ENCODE measurements around the gene DENND2D. TPM values are rescaled to one million over a fixed set of nuclear protein-coding genes. Genes with fewer than 3 reads are reported as not detected.

The DENND2D gene, protein sequence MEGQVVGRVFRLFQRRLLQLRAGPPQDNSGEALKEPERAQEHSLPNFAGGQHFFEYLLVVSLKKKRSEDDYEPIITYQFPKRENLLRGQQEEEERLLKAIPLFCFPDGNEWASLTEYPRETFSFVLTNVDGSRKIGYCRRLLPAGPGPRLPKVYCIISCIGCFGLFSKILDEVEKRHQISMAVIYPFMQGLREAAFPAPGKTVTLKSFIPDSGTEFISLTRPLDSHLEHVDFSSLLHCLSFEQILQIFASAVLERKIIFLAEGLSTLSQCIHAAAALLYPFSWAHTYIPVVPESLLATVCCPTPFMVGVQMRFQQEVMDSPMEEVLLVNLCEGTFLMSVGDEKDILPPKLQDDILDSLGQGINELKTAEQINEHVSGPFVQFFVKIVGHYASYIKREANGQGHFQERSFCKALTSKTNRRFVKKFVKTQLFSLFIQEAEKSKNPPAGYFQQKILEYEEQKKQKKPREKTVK
- 1.3 and 1.4 TPM in 2 replicates for polyA plus RNA-seq (2011; rRNA removed)
- 1.2 and 1.5 TPM in 2 replicates for polyA minus RNA-seq (2011; rRNA and poly(A)+ RNA removed)

DNA sequence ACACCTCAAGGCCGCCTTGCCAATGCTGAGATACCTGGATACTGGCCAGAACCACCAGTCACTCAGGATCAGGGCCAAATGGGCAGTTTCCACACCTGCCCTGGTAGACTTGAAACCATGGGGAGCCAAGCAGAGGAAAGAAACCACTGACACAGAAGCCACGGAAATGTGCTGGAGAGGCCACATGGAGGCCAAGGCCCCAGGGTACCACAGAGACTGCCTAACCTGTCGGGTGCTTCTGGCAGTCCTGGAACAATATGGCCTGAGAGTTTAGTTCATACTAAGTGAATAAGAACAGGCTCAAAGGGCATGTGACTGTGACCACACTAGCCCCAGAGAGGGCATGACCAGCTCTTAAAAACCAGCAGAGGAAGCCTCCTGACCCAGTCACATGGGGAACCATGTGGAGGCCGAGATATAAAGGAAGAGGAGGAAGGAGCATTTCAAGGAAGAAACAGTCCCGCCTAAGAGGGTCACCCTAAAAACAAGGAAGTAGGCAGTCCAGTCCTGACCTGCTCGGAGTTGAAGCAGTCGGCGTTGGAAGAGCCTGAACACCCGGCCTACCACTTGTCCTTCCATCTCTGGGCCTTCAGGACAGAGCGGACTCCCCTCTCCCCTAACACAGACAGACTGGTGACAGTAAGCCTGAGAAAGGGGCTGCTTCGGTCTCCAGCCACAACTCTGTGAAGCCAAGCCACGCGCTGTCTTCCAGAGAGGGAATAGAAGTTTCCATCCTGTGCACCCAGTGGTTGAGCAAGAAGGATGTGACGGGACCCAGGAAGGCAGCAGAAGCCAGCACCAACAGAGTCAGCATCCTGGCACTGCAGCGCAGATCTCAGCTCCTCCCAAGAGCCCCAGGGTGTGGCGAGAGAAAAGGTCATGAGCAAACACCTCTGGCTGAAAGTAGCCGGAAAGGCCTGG is at the start of gene DENND2D:
Gene DENND2D, minus strand, starts transcription at position 766 of the 921 bp plus-strand sequence. Its CDS starts 187 bp downstream, at position 579.
- H3K27me3 ChIP-seq (ENCODE audit: control insufficient read depth, insufficient read depth, low read length): peaks cover 20% of the 10 kb centered on the region
- no peak for TF ChIP-seq CTCF (IDR thresholded peaks at IDR 0.05; ENCODE audit: low read depth, low read length)
- no peaks in the 10 kb centered on the region; the same call in 1 of the 2 replicates for H3K9me3 ChIP-seq (ENCODE audit: control insufficient read depth, insufficient read depth, low read length)
- no peak for DNase-seq (ENCODE audit: low read depth, low spot score)
- H3K27ac ChIP-seq (ENCODE audit: low read depth, low read length): no peak within 1 kb of the TSS
- CTCF ChIA-PET: interaction anchor here (1.8 kb wide), 1 partner anchor 23 kb away, joined by 9 read pairs; no protein-coding TSS in a partner anchor
- POLR2A ChIA-PET: interaction anchor here (0.7 kb wide), 1 partner anchor 9 kb away, joined by 4 read pairs; no protein-coding TSS in a partner anchor
- H3K4me3 ChIP-seq (ENCODE audit: low read depth, low read length): no peak within 1 kb of the TSS

DNA sequence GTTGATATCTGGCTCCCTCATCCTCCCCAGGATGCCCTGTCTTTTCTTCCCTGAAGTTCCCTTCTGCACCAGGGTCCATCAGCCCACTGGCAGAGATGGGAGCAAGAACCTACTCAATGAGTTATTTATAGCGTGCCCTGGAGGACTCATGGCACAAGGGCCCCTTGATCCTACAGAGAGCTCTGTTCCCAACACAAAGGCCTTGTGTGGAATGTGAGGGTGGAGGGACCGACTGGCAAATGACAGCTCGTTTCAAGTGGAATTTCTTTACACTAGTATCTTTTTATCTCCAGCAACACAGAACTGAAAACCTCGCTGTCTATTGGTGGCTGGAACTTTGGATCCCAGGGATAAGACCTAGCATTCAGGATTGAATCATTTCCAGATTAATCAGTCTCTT is 49.5 kb upstream of the DENND2D start:
- peaks cover 17% of the 10 kb centered on the region for H3K27me3 ChIP-seq (ENCODE audit: control insufficient read depth, insufficient read depth, low read length)
- ChIA-PET POLR2A (no interaction called here), CTCF (interaction anchor here (2.1 kb wide), 1 partner anchor 27 kb away, joined by 6 read pairs; no protein-coding TSS in a partner anchor)
- no peak overlapping the region for H3K27ac ChIP-seq (ENCODE audit: low read depth, low read length)
- no peaks in the 10 kb centered on the region for H3K9me3 ChIP-seq (ENCODE audit: control insufficient read depth, insufficient read depth, low read length)
- no peak overlapping the region for H3K4me3 ChIP-seq (ENCODE audit: low read depth, low read length)
- TF ChIP-seq CTCF (IDR thresholded peaks at IDR 0.05; ENCODE audit: low read depth, low read length): no peak
- no peak for DNase-seq (ENCODE audit: low read depth, low spot score)

DNA sequence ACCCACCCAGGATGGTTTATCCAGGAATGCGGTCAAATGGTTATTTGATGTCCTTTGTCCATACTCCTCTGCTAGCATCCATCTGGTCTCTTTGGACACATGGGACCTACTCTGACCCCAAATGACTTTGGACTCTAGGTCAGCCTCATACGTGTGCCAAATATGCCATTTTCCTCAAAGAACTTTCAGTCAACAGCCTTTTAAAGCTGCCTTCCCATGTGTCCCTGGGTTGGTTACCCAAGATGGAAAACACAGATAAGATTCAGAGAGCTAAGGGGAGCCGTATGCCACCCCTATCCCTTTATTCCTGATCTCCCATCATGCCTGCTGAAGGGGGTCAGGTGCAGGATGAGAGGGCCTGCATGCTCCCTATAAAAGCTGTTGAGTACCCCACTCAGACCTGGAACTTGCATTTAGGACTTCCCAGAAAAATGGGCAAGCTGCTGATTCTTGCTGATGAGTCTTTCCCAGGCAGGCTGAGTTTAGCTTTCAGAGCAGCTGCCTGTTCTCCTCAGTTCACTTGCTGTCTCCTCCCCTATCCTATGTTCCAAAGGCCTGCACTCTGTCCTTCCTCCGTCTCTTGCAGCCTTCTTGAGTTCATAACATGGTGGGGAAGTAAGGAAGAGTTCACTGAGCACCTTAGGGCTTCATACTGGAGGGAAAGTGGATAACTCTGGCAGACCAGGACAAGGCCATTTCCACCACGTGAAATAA is 46.8 kb upstream of the DENND2D start:
- POLR2A ChIA-PET: no interaction called here
- H3K27me3 ChIP-seq (ENCODE audit: control insufficient read depth, insufficient read depth, low read length): peaks cover 12% of the 10 kb centered on the region
- no peak for DNase-seq (ENCODE audit: low read depth, low spot score)
- H3K9me3 ChIP-seq (ENCODE audit: control insufficient read depth, insufficient read depth, low read length): no peaks in the 10 kb centered on the region
- no peak overlapping the region for H3K4me3 ChIP-seq (ENCODE audit: low read depth, low read length)
- H3K27ac ChIP-seq (ENCODE audit: low read depth, low read length): no peak overlapping the region
- CTCF ChIA-PET: no interaction called here
- TF ChIP-seq CTCF (IDR thresholded peaks at IDR 0.05; ENCODE audit: low read depth, low read length): no peak

- H3K27ac ChIP-seq (ENCODE audit: low read depth, low read length): no peak overlapping the region
- H3K27me3 ChIP-seq (ENCODE audit: control insufficient read depth, insufficient read depth, low read length): peaks cover 9% of the 10 kb centered on the region
- ChIA-PET CTCF (no interaction called here), POLR2A (no interaction called here)
- no peak overlapping the region for H3K4me3 ChIP-seq (ENCODE audit: low read depth, low read length)
- no peak for DNase-seq (ENCODE audit: low read depth, low spot score)
- H3K9me3 ChIP-seq (ENCODE audit: control insufficient read depth, insufficient read depth, low read length): no peaks in the 10 kb centered on the region
- TF ChIP-seq CTCF (IDR thresholded peaks at IDR 0.05; ENCODE audit: low read depth, low read length): no peak
Observed at GRCh38 chr1:111242805-111243523, 42.5 kb upstream of the DENND2D start.

Measured in AG04450 (cell line).